Transverse colon (tissue), 4 donors: ENCODE results near the gene PITPNC1. TPM values are rescaled to one million over a fixed set of nuclear protein-coding genes. Genes with fewer than 3 reads are reported as not detected.
"Not testable (repeated sequence)": the region's sequence is repeated elsewhere in the genome, so short reads cannot be mapped to it uniquely, and the experiment has no call there.

ENCODE experiments used
- DNase-seq: peaks from one replicate; pipeline ENCODE4 v3.0.0-alpha.2; 2019
- H3K27ac ChIP-seq, 4 donors: fragments of 200-600 bp; sonication (generic); 2 replicates each; pipeline ENCODE4 v1.5.1; 2016 to 2018; ENCODE audit warnings: inconsistent platforms in 4 of 4
- H3K27me3 ChIP-seq: fragments of 200-600 bp; sonication (generic); 2 replicates; pipeline ENCODE4 v1.5.1; 2017; ENCODE audit warnings: inconsistent platforms
- H3K36me3 ChIP-seq, 4 donors: fragments of 200-600 bp; sonication (generic); 2 replicates each; pipeline ENCODE4 v1.5.1; 2017 to 2019; ENCODE audit warnings: inconsistent platforms in 4 of 4
- H3K4me1 ChIP-seq, 4 donors: fragments of 200-600 bp; sonication (generic); 2 replicates each; pipeline ENCODE4 v1.5.1; 2017 to 2020; ENCODE audit warnings: inconsistent platforms in 4 of 4
- H3K4me3 ChIP-seq, 4 donors: fragments of 200-600 bp; sonication (generic); 1 replicate in 1 of 4; 2 replicates in 3 of 4; pipeline versions ENCODE4 v1.5.1 to v1.6.1; 2017 to 2019; ENCODE audit warnings: inconsistent platforms in 4 of 4
- H3K9me3 ChIP-seq, 2 donors: fragments of 200-600 bp; sonication (generic); 2 replicates each; pipeline ENCODE4 v1.5.1; 2017 to 2019; ENCODE audit warnings: inconsistent platforms in 2 of 2
- CTCF ChIP-seq, 5 experiments: fragments of 200-600 bp in 3 of 5; fragments of 450-650 bp in 2 of 5; sonication (generic) in 3 of 5; IDR thresholded peaks; 1 replicate in 2 of 5; 2 replicates in 3 of 5; pipeline ENCODE4 v1.5.1; 2016 to 2017; ENCODE audit warnings: antibody characterized with exemption in 5 of 5, inconsistent platforms in 3 of 5, mild to moderate bottlenecking in 2 of 5, moderate library complexity in 1 of 5
- EP300 ChIP-seq: sonication (generic); formaldehyde crosslinking; IDR thresholded peaks from one replicate; pipeline ENCODE4 v1.6.1; 2017; ENCODE audit warnings: antibody characterized with exemption, low read depth
- POLR2A ChIP-seq: fragments of 450-650 bp; IDR thresholded peaks from one replicate; pipeline ENCODE4 v1.6.1; 2016; ENCODE audit warnings: antibody characterized with exemption, mild to moderate bottlenecking, moderate library complexity
- POLR2AphosphoS5 ChIP-seq, 3 donors: sonication (generic); formaldehyde crosslinking; IDR thresholded peaks; one replicate each; pipeline ENCODE4 v1.6.1; 2016; ENCODE audit warnings: antibody characterized with exemption in 3 of 3
- WGBS, 2 donors: methylation state at CpG; one replicate each; pipeline ENCODE4 v1.1.5; 2018; ENCODE audit warnings: low coverage in 1 of 2; 5-methylcytosine and 5-hydroxymethylcytosine counted together
- in situ Hi-C, 4 donors: fragments of 200-750 bp; cut with MboI; loops; one replicate each; pipeline versions ENCODE4 v1.15.0 to v1.15.1; 2017; ENCODE audit warnings: low sequenced_read_pairs in 3 of 4, low pct_ligation_motif_present in 1 of 4, low pct_unique_long_range_greater_than_20kb in 1 of 4
- intact Hi-C: fragments of 100-400 bp; cut with DNase I; formaldehyde crosslinking; loops from one replicate; pipeline ENCODE4 v1.15.1; 2023; ENCODE audit warnings: low total_unique reads
- total RNA-seq, 4 donors: library from RNA; depleted of rRNA; stranded (reverse); fragments of >200 nt; gene quantifications; one replicate each; pipeline ENCODE4 v1.1.0, GENCODE V29; 2016

PITPNC1 gene
- total RNA-seq, 4 donors from 2014 or later, result 1.6 to 10.3 (median 4.0) TPM

- H3K27ac ChIP-seq, result peak overlapping the region in 1 of 4 donors; percentile 43
- no peak for TF ChIP-seq EP300
- no peak for TF ChIP-seq CTCF (IDR thresholded peaks at IDR 0.05)
- TF ChIP-seq POLR2AphosphoS5 (IDR thresholded peaks at IDR 0.05), result no peak
- TF ChIP-seq POLR2A, result no peak
- no peaks in the 10 kb centered on the region for H3K36me3 ChIP-seq
- no peaks in the 10 kb centered on the region for H3K4me1 ChIP-seq
- WGBS, 2 donors, result 81 to 100% methylated on average over 1 to 3 of the region's 3 CpGs
- no peaks in the 10 kb centered on the region for H3K9me3 ChIP-seq
- intact Hi-C loops (no loop called here), in situ Hi-C loops (no loop called here)
- no peaks in the 10 kb centered on the region for H3K27me3 ChIP-seq
- no peak for DNase-seq
- no peak overlapping the region for H3K4me3 ChIP-seq
Observed at GRCh38 chr17:67649891-67650290, 272.8 kb downstream of the PITPNC1 start.

- DNase-seq, in situ Hi-C loops, H3K9me3 ChIP-seq, H3K27me3 ChIP-seq, H3K4me1 ChIP-seq, H3K36me3 ChIP-seq, H3K4me3 ChIP-seq, intact Hi-C loops: not testable (repeated sequence)
- 80% methylated on average over 7 of the region's 7 CpGs; no CpG with 5 or more reads in 1 of the 2 donors for WGBS, 2 donors
- peak overlapping the region in 2 of 4 donors; percentile 17 to 30 for H3K27ac ChIP-seq
Observed at GRCh38 chr17:67651218-67651579, 274.1 kb downstream of the PITPNC1 start.

GRCh38 chr17:67652433-67652832 is 275.4 kb downstream of the PITPNC1 start:
- TF ChIP-seq POLR2AphosphoS5 (IDR thresholded peaks at IDR 0.05) (no peak), POLR2A (no peak), EP300 (no peak), CTCF (IDR thresholded peaks at IDR 0.05) (no peak)
- H3K27ac ChIP-seq, result no peak overlapping the region
- H3K36me3 ChIP-seq, result no peaks in the 10 kb centered on the region
- H3K9me3 ChIP-seq, result no peaks in the 10 kb centered on the region
- H3K4me1 ChIP-seq, result no peaks in the 10 kb centered on the region
- WGBS, 2 donors, result 97% methylated on average over 11 of the region's 14 CpGs; no CpG with 5 or more reads in 1 of the 2 donors
- DNase-seq, result no peak
- H3K4me3 ChIP-seq, result no peak overlapping the region
- in situ Hi-C loops, result no loop called here
- H3K27me3 ChIP-seq, result no peaks in the 10 kb centered on the region
- intact Hi-C loops, result no loop called here

GRCh38 chr17:67655478-67656148 is 278.5 kb downstream of the PITPNC1 start:
- no peaks in the 10 kb centered on the region for H3K36me3 ChIP-seq
- no peaks in the 10 kb centered on the region for H3K27me3 ChIP-seq
- no peak overlapping the region for H3K4me3 ChIP-seq
- intact Hi-C loops (no loop called here), in situ Hi-C loops (no loop called here)
- no peak overlapping the region for H3K27ac ChIP-seq
- TF ChIP-seq POLR2A (no peak), POLR2AphosphoS5 (IDR thresholded peaks at IDR 0.05) (no peak), CTCF (IDR thresholded peaks at IDR 0.05) (no peak), EP300 (no peak)
- no peaks in the 10 kb centered on the region for H3K9me3 ChIP-seq
- WGBS, 2 donors, result 89% methylated on average over 7 of the region's 7 CpGs; no CpG with 5 or more reads in 1 of the 2 donors
- no peaks in the 10 kb centered on the region for H3K4me1 ChIP-seq
- DNase-seq, result no peak
